Measurements from ENCODE around the gene SMARCB1. TPM values are rescaled to one million over a fixed set of nuclear protein-coding genes. Genes with fewer than 3 reads are reported as not detected.
A peak's percentile ranks its signal among the peaks of the same experiment; 100 is the strongest.

Gene SMARCB1
- total RNA-seq, 1 donor from 2014 or later, result 92.2 TPM

DNA sequence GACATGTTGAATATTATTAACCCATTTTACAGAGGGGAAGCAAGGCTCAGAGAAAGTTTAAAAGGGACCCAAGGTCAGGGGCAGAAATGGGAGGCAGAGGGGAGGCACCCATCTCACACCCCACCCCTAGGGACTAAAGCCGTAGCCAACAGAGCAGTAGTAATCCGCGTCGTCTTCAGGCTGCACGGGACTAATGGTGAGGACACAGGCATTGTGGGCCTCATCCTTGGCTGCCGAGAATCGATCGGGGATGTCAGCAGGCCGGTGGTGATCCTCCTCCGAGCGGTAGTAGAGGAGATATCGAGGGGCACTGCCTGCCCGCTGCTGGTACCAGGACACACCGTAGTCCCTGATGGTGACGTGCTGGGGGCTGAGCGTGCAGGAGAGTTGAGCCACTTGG, 34.0 kb upstream of the SMARCB1 start:
- no peak for DNase-seq
- Mint-ChIP-seq H3K4me1 (peaks cover 15% of the 10 kb centered on the region), H3K27me3 (peaks cover 6% of the 10 kb centered on the region), H3K36me3 (ENCODE audit: low read depth) (no peaks in the 10 kb centered on the region), H3K9me3 (no peaks in the 10 kb centered on the region), H3K4me3 (peak overlapping the region; percentile 73), H3K27ac (no peak overlapping the region)
- intact Hi-C loops (cut with micrococcal nuclease), result loop anchor here (5.0 kb wide), 1 partner anchor 45 kb away; no protein-coding TSS in a partner anchor

GRCh38 chr22:23753385-23753784, 33.4 kb upstream of the SMARCB1 start:
- intact Hi-C loops (cut with micrococcal nuclease), result loop anchor here (5.0 kb wide), 1 partner anchor 46 kb away; no protein-coding TSS in a partner anchor
- Mint-ChIP-seq H3K27ac (no peak overlapping the region), H3K4me1 (peaks cover 15% of the 10 kb centered on the region), H3K36me3 (ENCODE audit: low read depth) (no peaks in the 10 kb centered on the region), H3K9me3 (no peaks in the 10 kb centered on the region), H3K4me3 (no peak overlapping the region), H3K27me3 (peaks cover 6% of the 10 kb centered on the region)
- no peak for DNase-seq

GRCh38 chr22:23754220-23754919, 32.4 kb upstream of the SMARCB1 start, which contains the start of gene VPREB3:
VPREB3 (minus strand) TSS chr22:23754425; CDS start chr22:23754363, 62 bp downstream.
- H3K4me3 Mint-ChIP-seq, result no peak within 1 kb of the TSS
- no peaks in the 10 kb centered on the region for H3K36me3 Mint-ChIP-seq (ENCODE audit: low read depth)
- peaks cover 6% of the 10 kb centered on the region for H3K27me3 Mint-ChIP-seq
- no peaks in the 10 kb centered on the region for H3K9me3 Mint-ChIP-seq
- H3K4me1 Mint-ChIP-seq, result peaks cover 15% of the 10 kb centered on the region
- H3K27ac Mint-ChIP-seq, result no peak within 1 kb of the TSS
- intact Hi-C loops (cut with micrococcal nuclease), result loop anchor here (5.0 kb wide), 1 partner anchor 47 kb away; no protein-coding TSS in a partner anchor
- DNase-seq, result no peak

DNA sequence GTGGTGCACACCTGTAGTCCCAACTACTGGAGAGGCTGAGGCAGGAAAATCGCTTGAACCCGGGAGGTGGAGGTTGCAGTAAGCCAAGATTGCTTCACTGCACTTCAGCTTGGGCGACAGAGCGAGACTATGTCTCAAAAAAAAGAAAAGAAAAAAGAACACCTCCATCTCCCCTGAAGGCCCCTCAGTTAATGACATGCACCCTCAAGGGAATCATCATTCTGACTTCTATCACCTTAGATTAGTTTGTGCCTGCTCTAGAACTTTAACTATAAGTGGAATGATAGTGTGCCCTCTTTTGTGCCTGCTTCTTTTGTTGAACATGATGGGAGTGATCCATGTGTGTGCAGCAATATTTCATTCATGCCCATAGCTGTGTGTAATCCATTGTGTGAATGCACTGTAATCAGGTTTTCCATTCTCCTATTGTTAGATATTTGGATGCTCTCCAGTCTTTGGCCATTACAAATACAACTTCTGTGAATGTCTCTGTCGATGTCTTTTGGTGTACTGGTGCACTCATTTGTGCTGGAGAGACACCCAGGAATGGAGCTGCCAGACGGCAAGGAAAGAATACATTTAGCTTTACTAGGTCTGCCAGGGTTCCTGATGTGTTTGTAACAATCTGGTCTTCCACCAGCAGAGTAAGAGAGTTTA, 31.7 kb upstream of the SMARCB1 start:
- intact Hi-C loops (cut with micrococcal nuclease), result loop anchor here (5.0 kb wide), 1 partner anchor 48 kb away; no protein-coding TSS in a partner anchor
- Mint-ChIP-seq H3K36me3 (ENCODE audit: low read depth) (no peaks in the 10 kb centered on the region), H3K4me3 (no peak overlapping the region), H3K27ac (no peak overlapping the region), H3K27me3 (peaks cover 3% of the 10 kb centered on the region), H3K4me1 (peaks cover 9% of the 10 kb centered on the region), H3K9me3 (no peaks in the 10 kb centered on the region)
- no peak for DNase-seq

GRCh38 chr22:23755711-23756110, 31.1 kb upstream of the SMARCB1 start:
- Mint-ChIP-seq H3K27me3 (peaks cover 1% of the 10 kb centered on the region), H3K4me1 (peaks cover 4% of the 10 kb centered on the region), H3K4me3 (no peak overlapping the region), H3K9me3 (no peaks in the 10 kb centered on the region), H3K27ac (no peak overlapping the region), H3K36me3 (ENCODE audit: low read depth) (no peaks in the 10 kb centered on the region)
- intact Hi-C loops (cut with micrococcal nuclease), result no loop called here
- DNase-seq, result no peak

DNA sequence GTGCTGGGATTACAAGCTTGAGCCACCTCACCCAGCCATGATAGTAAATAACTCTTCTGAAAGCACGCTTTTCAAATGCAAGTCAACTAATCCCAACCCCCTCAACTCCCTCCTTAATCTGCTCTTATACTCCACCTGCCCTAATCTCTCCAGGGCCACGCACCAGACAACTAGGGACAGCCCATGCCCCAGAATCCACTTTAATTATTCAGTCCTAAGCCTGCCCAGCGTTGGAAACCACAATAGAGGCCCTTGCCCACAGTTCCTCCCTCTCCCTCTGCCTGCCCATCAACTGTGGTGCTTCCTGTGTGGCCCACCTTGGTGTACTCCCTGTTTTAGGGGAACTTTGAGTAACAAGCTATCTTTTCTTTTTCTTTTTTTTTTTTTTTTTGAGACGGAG, 29.9 kb upstream of the SMARCB1 start:
- H3K9me3 Mint-ChIP-seq, result no peaks in the 10 kb centered on the region

DNA sequence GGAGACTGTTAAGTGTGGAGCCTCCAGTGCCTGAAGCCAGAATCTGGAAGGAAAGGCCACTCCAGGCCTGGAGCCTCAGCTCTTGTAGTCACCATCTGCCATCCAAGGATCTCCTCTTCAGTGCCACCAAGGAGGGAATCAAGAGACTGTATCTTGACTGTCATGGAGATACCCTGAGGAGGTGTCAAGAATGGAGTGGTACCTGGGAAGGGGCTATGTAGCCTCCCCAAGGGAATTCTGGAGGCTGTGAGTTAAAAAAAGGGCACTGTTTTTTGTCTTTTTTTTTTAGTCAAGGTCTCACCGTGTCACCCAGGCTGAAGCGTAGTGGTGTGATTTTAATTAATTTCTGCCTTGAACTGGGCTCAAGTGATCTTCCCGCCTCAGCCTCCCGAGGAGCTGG, 27.2 kb upstream of the SMARCB1 start:
- H3K27ac Mint-ChIP-seq, result no peak overlapping the region
- no peaks in the 10 kb centered on the region for H3K9me3 Mint-ChIP-seq
- no peak overlapping the region for H3K4me3 Mint-ChIP-seq
- no peak for DNase-seq
- no peaks in the 10 kb centered on the region for H3K36me3 Mint-ChIP-seq (ENCODE audit: low read depth)
- intact Hi-C loops (cut with micrococcal nuclease), result no loop called here
- peaks cover 1% of the 10 kb centered on the region for H3K27me3 Mint-ChIP-seq
- H3K4me1 Mint-ChIP-seq, result peaks cover 18% of the 10 kb centered on the region

More for the DNA sequence above, 29.9 kb upstream of the SMARCB1 start:
- no peak overlapping the region for H3K4me3 Mint-ChIP-seq
- no peak overlapping the region for H3K27ac Mint-ChIP-seq
- peaks cover 5% of the 10 kb centered on the region for H3K4me1 Mint-ChIP-seq
- no peak for DNase-seq
- no peaks in the 10 kb centered on the region for H3K36me3 Mint-ChIP-seq (ENCODE audit: low read depth)
- H3K27me3 Mint-ChIP-seq, result peaks cover 1% of the 10 kb centered on the region
- intact Hi-C loops (cut with micrococcal nuclease), result no loop called here

GRCh38 chr22:23760056-23760455, 26.7 kb upstream of the SMARCB1 start:
- Mint-ChIP-seq H3K4me3 (no peak overlapping the region), H3K36me3 (ENCODE audit: low read depth) (peaks cover 2% of the 10 kb centered on the region), H3K27ac (no peak overlapping the region), H3K27me3 (peaks cover 1% of the 10 kb centered on the region), H3K4me1 (peaks cover 22% of the 10 kb centered on the region), H3K9me3 (no peaks in the 10 kb centered on the region)
- DNase-seq, result no peak
- intact Hi-C loops (cut with micrococcal nuclease), result no loop called here

- peak; percentile 73 for DNase-seq
- no peaks in the 10 kb centered on the region for H3K9me3 Mint-ChIP-seq
- intact Hi-C loops (cut with micrococcal nuclease), result no loop called here
- no peaks in the 10 kb centered on the region for H3K27me3 Mint-ChIP-seq
- peak within 1 kb of the TSS; percentile 56 for H3K27ac Mint-ChIP-seq
- H3K4me3 Mint-ChIP-seq, result peak within 1 kb of the TSS; percentile 73
- peaks cover 5% of the 10 kb centered on the region for H3K36me3 Mint-ChIP-seq (ENCODE audit: low read depth)
- peaks cover 35% of the 10 kb centered on the region for H3K4me1 Mint-ChIP-seq
Observed at GRCh38 chr22:23762842-23763578, 23.8 kb upstream of the SMARCB1 start, which contains the start of gene C22orf15. C22orf15 (plus strand) TSS chr22:23762990; CDS start chr22:23763307, 317 bp downstream.

DNA sequence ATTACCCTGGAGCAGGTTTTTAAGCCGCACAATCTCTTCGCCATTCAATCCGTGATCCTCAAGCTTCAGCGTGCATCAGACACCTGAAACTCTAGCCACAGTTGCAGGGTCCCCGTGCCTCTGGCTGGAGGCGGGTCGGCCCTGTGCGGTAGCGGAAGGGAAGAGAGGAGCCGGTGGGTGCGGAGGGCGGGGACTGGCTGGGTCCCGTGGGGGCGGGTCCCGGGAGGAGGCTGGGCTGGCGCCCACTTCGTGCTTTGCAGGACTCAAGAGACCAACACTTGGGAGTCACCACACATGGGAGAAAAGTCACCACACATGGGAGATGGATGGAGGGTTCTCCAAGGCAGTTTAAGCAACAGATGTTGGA, 23.2 kb upstream of the SMARCB1 start:
- H3K4me3 Mint-ChIP-seq, result peak overlapping the region; percentile 73
- H3K36me3 Mint-ChIP-seq (ENCODE audit: low read depth), result peaks cover 5% of the 10 kb centered on the region
- H3K27me3 Mint-ChIP-seq, result no peaks in the 10 kb centered on the region
- H3K4me1 Mint-ChIP-seq, result peaks cover 36% of the 10 kb centered on the region
- peak; percentile 85 for DNase-seq
- peak overlapping the region; percentile 56 for H3K27ac Mint-ChIP-seq
- intact Hi-C loops (cut with micrococcal nuclease), result no loop called here
- H3K9me3 Mint-ChIP-seq, result no peaks in the 10 kb centered on the region

GRCh38 chr22:23763954-23764353, 22.8 kb upstream of the SMARCB1 start:
- H3K4me3 Mint-ChIP-seq, result peak overlapping the region; percentile 73
- no peaks in the 10 kb centered on the region for H3K9me3 Mint-ChIP-seq
- no peak overlapping the region for H3K27ac Mint-ChIP-seq
- DNase-seq, result no peak
- peaks cover 5% of the 10 kb centered on the region for H3K36me3 Mint-ChIP-seq (ENCODE audit: low read depth)
- H3K4me1 Mint-ChIP-seq, result peaks cover 36% of the 10 kb centered on the region
- no peaks in the 10 kb centered on the region for H3K27me3 Mint-ChIP-seq
- intact Hi-C loops (cut with micrococcal nuclease), result no loop called here

DNA sequence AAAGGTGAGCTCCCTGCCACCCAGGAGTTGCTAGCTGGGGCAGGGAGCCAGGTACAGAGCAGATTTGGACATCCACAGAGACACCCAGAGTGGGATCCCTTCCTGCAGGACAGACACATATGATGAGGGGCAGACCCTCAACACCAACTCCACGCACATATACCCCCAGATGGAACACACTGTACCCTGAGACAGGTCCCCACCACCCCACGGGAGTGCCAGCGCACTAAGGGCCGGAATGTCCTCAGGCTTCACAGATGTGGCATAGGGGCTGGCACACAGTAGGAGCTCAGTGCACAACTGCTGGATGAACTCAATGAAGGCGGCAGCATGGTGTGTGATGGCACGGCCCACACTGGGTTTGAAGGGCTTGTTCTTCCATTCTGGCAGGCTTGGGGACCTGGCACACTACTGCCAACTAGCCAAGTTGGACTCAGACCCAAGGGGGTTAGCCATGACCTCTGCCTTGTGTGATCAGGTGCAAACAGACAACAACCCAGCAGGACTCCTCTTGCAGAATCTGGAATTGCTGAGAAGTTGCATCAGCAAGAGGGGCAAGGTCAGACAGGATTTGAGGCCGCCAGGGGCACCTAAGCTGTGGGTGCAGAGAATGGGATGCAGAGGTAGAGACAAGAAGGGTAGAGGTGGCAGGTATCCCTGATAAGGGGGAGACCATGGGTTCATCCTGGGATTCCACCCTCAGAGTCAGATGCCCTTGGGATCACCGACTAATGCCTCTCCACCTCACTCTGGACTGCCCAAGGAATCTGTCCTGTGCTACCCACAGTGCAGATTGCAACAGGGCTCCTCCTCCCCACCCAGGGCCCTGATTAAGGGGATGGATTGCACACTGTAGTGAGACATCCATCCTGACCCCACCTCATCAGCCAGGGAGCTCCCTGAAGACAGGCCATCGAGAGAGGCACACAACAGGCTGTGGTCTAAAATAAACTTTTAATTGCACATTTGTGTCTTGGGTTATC, 21.6 kb upstream of the SMARCB1 start:
- Mint-ChIP-seq H3K4me3 (peak overlapping the region; percentile 21), H3K27me3 (no peaks in the 10 kb centered on the region)
- intact Hi-C loops (cut with micrococcal nuclease), result no loop called here

GRCh38 chr22:23767303-23767672, 19.5 kb upstream of the SMARCB1 start:
- DNase-seq, result no peak
- H3K36me3 Mint-ChIP-seq (ENCODE audit: low read depth), result peaks cover 5% of the 10 kb centered on the region
- intact Hi-C loops (cut with micrococcal nuclease), result loop anchor here (1.0 to 2.0 kb wide), 3 partner anchors 20 to 127 kb away; partner anchors contain the start of genes DERL3 and MIF
- H3K4me3 Mint-ChIP-seq, result peak overlapping the region; percentile 87
- no peaks in the 10 kb centered on the region for H3K9me3 Mint-ChIP-seq
- H3K27me3 Mint-ChIP-seq, result peaks cover 2% of the 10 kb centered on the region
- H3K4me1 Mint-ChIP-seq, result peaks cover 38% of the 10 kb centered on the region
- peak overlapping the region; percentile 79 for H3K27ac Mint-ChIP-seq

More for the DNA sequence above, 21.6 kb upstream of the SMARCB1 start:
- H3K36me3 Mint-ChIP-seq (ENCODE audit: low read depth), result peaks cover 5% of the 10 kb centered on the region
- H3K9me3 Mint-ChIP-seq, result no peaks in the 10 kb centered on the region
- no peak for DNase-seq
- H3K27ac Mint-ChIP-seq, result peak overlapping the region; percentile 40
- H3K4me1 Mint-ChIP-seq, result peaks cover 36% of the 10 kb centered on the region
